ENCODE results near the gene ATF7. TPM values are rescaled to one million over a fixed set of nuclear protein-coding genes. Genes with fewer than 3 reads are reported as not detected.
"Not testable (repeated sequence)": the region's sequence is repeated elsewhere in the genome, so short reads cannot be mapped to it uniquely, and the experiment has no call there.

The ATF7 gene
- total RNA-seq, 2 donors from 2014 or later = 25.0 to 30.1 TPM

DNA sequence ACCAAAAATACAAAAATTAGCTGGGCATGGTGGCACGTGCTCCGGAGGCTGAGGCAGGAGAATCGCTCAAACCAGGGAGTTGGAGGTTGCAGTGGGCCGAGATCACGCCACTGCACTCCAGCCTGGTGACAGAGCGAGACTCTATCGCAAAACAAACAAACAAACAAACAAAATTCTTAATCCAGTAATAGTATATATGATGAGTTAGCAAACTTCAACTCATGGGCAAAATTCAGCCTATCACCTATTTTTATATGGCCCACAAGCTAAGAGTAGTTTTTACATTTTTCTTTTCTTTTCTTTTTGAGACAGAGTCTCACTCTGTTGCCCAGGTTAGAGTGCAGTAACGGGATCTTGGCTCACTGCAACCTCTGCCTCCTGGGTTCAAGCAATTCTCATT is 14.9 kb downstream of the ATF7 start:
- Mint-ChIP-seq H3K36me3 (no peaks in the 10 kb centered on the region), H3K27ac (no peak overlapping the region), H3K9me3 (no peaks in the 10 kb centered on the region)
- DNase-seq (ENCODE audit: low spot score in 2 of 2) (no peak), ATAC-seq (no peak)

DNA sequence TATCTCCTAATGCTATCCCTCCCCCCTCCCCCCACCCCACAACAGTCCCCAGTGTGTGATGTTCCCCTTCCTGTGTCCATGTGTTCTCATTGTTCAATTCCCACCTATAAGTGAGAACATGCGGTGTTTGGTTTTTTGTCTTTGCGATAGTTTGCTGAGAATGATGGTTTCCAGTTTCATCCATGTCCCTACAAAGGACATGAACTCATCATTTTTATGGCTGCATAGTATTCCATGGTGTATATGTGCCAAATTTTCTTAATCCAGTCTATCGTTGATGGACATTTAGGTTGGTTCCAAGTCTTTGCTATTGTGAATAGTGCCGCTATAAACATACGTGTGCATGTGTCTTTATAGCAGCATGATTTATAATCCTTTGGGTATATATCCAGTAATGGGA is 19.5 kb downstream of the ATF7 start:
- ATAC-seq = not testable (repeated sequence)

DNA sequence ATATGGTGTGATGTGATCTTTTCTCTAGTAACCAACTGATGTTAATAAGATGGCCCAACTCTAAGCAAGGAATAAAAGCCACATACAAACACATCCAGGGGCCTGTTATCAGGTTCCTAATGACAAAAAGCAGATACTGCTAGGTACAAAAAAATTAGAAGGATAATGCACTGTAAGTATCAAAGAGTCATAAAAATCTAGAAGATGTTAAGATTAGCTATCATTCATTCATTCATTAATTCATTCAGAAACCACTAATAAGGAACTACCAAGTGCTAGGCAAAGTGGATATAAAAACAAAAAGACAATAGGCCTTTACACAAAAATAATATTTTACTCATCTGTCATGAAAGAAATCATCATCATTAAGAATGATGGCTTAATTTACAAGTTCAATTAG is 21.6 kb downstream of the ATF7 start:
- Mint-ChIP-seq H3K27ac (no peak overlapping the region), H3K36me3 (peaks cover 0 to 3% of the 10 kb centered on the region in 2 donors), H3K9me3 (no peaks in the 10 kb centered on the region)
- no peak for DNase-seq (ENCODE audit: low spot score in 2 of 2)
- ATAC-seq = no peak

More for the DNA sequence above, 19.5 kb downstream of the ATF7 start:
- not testable (repeated sequence) for H3K9me3 Mint-ChIP-seq; DNase-seq (ENCODE audit: low spot score in 2 of 2); H3K27ac Mint-ChIP-seq; H3K36me3 Mint-ChIP-seq

DNA sequence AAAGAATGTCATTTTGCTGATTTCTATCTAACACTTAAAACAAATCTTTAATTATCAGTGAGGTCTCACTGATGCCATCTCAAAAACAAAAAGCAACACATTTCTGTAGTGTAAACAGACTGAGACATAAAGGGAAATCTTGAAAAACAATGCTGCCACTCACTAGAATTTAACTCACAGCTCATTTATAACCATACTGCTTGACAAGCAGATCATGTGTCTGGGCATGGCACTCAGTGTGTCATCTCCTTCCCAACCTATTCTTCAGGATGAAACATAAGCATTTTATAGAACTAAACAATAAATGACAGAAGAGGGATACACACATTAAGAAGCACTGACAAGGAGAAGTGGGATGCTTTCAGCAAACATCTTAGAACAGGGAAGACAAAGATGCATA is 22.4 kb downstream of the ATF7 start:
- no peak for ATAC-seq
- H3K27ac Mint-ChIP-seq = no peak overlapping the region
- DNase-seq (ENCODE audit: low spot score in 2 of 2) = no peak
- no peaks in the 10 kb centered on the region for H3K9me3 Mint-ChIP-seq
- H3K36me3 Mint-ChIP-seq = peaks cover 0 to 6% of the 10 kb centered on the region in 2 donors

DNA sequence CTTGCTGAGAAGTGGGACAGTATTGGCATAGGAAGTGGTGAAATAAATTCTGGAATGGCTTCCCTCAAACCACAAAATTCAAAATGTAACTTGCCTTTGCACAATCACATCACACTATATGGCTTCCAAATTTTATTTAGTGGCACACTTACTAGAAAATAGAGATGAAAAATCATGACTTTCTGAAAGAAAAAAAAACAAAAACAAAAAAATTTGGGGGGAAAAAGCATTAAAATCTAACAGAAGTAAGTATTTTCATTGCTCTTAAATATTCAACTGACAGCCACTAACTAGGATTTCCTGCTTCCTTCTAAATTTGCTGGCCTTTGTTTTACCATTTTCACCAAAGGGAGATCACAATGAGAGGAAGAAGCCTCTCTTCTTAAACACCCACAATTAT is 23.0 kb downstream of the ATF7 start:
- DNase-seq (ENCODE audit: low spot score in 2 of 2) = no peak
- Mint-ChIP-seq H3K27ac (no peak overlapping the region), H3K9me3 (no peaks in the 10 kb centered on the region), H3K36me3 (peaks cover 0 to 6% of the 10 kb centered on the region in 2 donors)
- no peak for ATAC-seq

DNA sequence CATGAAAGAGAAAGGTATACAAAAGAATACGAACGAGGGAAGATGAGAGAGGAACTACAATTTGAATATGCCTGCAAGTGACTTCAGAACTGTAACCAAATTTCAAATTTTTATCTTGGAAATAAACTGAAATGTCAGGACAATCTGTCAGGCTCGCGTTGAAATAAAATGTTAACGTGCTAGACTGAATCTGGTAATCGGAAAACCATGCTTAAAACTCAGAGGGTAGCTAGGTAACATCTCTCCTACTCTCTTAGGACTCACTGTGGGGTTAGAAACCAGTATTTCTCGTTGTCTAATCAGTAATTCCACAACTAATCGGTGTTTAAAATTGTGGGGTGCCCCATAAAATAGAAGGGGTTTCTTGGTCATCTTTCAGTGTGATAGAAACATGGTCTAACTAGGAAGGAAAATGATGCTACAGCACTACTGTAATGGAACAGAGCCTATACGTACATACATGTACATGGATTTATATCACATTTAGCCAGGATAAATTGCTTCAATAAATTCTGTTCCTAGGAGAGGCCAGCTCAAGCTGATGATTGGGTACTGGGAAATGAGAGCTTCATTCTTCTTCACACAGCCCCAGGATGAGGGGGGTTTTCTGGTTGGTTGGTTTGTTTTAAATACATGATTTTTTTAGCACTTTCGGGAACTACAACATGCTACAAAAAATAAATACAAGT is 23.9 kb downstream of the ATF7 start:
- Mint-ChIP-seq H3K27ac (no peak overlapping the region), H3K36me3 (peaks cover 0 to 6% of the 10 kb centered on the region in 2 donors)
- ATAC-seq = no peak

DNA sequence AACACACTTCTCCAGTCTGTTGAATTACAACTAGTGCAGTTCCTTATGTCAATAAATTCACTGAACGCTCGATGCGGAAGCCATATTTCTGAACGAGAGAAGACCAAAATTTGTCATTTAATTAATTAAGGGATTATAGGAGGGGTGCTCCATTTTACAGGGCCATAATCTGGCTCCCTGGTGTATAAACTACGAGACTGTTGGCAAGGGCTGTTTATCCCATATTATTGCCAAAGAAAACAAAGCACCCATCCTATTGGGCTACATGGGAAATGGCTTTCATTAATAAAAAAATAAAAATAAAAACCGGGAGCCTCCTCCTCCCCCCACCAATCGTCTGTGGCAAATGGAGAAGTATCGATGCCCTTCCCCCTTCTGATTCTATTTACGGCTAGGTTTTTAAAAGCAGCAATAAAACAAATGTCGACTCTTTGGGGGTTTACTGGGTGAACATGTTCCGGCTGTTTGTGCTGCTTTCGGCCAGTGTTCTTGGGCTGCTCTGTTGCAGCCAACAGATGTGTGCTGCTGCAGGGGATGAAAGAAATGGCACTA is 24.8 kb downstream of the ATF7 start:
- ATAC-seq = no peak
- Mint-ChIP-seq H3K36me3 (peaks cover 0 to 6% of the 10 kb centered on the region in 2 donors), H3K9me3 (no peaks in the 10 kb centered on the region)

More for the DNA sequence above, 23.9 kb downstream of the ATF7 start:
- H3K9me3 Mint-ChIP-seq = no peaks in the 10 kb centered on the region
- DNase-seq (ENCODE audit: low spot score in 2 of 2) = no peak

DNA sequence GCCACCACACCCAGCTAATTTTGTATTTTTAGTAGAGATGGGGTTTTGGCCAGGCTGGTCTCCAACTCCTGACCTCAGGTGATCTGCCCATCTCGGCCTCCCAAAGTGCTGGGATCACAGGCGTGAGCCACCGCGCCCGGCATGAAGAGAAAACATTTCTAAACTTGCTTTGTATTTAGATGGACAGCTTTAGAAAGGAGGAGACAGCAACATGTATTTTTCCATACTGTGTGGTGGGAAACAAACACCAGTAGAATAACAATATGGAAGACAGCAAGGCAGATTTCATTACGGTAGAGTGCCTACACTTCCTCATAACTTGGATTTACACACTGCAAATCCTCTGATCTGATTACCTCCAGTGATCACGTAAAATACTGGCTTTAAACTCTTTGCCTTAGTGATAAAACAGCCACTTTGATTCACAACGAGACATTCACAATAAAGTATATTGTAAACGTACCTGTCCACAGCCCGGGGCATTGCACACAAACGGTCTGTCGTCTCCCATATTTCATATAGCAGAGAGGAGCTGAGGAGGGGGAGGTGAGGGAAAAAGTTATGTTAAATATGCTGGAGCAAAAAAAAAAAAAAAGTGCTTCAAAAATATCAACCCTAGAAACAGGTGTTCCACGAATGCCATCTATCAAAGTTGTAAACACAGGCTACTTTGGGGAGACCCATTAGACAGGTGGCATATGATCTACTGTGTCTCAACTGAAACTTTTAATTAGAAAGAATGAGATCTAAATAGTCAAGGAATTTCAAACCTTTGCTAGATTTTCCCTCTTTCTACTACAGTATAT is 25.5 kb downstream of the ATF7 start:
- peaks cover 0 to 6% of the 10 kb centered on the region in 2 donors for H3K36me3 Mint-ChIP-seq
- H3K9me3 Mint-ChIP-seq = no peaks in the 10 kb centered on the region
- DNase-seq (ENCODE audit: low spot score in 2 of 2) (no peak), ATAC-seq (no peak)
- no peak overlapping the region for H3K27ac Mint-ChIP-seq

More for the DNA sequence above, 24.8 kb downstream of the ATF7 start:
- DNase-seq (ENCODE audit: low spot score in 2 of 2) = no peak
- H3K27ac Mint-ChIP-seq = no peak overlapping the region

DNA sequence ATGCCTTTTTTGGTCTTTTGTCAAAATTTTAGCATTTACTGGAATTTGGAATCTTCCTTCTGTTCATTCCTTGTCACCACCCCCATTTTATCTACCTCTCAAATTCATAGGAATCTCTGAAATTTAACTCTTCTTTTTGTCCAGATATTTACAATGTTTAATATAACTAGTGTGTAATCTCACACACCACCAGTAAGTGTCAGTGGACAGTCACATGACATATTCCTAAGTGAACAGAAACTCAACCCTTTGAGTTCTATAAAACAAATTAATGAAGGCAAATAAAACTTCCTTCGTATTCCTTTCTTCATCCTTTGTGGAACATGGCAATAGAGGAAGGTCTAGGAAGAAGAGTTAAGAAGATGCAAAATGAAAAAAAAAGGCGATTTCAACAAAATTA is 26.6 kb downstream of the ATF7 start:
- Mint-ChIP-seq H3K9me3 (no peaks in the 10 kb centered on the region), H3K36me3 (peaks cover 0 to 6% of the 10 kb centered on the region in 2 donors), H3K27ac (no peak overlapping the region)
- ATAC-seq = no peak
- DNase-seq (ENCODE audit: low spot score in 2 of 2) = no peak

DNA sequence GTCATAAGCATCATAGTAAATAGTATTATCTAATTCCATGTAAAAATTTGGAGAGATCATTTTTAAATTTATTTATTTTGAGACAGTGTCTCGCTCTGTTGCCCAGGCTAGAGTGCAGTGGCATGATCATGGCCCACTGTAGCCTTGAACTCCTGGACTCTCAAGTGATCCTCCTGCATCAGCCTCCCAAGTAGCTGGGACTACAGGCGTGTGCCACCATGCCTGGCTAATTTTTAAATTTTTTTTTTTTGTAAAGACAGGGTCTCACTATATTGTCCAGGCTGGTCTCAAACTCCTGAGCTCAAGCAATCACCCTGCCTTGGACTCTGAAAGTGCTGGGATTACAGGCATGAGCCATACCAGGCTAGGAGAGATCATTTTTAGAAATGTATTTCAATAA is 27.2 kb downstream of the ATF7 start:
- DNase-seq (ENCODE audit: low spot score in 2 of 2); H3K9me3 Mint-ChIP-seq; H3K36me3 Mint-ChIP-seq; ATAC-seq; H3K27ac Mint-ChIP-seq: not testable (repeated sequence)

DNA sequence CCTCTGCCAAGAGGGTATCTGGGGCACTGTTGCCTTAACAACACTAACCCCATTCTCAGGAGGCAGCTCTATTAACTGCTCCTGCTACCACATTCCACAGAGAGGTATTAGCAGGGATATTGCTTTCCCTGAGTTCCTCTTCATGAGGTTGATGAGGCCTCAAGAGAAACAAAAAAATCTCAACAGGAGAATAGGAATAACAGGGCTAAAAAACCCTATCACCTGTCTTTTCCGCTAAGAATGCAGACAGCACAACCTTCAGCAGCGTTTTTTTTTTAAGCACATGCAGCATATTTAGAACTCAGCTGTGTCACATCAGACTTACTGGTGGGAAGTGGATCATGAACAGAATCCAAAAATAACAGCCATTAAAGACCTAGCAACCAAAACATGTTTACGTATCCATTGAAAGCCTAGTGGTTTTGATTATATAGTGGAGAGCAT is 29.2 kb downstream of the ATF7 start:
- no peaks in the 10 kb centered on the region for H3K9me3 Mint-ChIP-seq
- H3K27ac Mint-ChIP-seq = no peak overlapping the region
- ATAC-seq (no peak), DNase-seq (ENCODE audit: low spot score in 2 of 2) (no peak)
- H3K36me3 Mint-ChIP-seq = peaks cover 0 to 6% of the 10 kb centered on the region in 2 donors

DNA sequence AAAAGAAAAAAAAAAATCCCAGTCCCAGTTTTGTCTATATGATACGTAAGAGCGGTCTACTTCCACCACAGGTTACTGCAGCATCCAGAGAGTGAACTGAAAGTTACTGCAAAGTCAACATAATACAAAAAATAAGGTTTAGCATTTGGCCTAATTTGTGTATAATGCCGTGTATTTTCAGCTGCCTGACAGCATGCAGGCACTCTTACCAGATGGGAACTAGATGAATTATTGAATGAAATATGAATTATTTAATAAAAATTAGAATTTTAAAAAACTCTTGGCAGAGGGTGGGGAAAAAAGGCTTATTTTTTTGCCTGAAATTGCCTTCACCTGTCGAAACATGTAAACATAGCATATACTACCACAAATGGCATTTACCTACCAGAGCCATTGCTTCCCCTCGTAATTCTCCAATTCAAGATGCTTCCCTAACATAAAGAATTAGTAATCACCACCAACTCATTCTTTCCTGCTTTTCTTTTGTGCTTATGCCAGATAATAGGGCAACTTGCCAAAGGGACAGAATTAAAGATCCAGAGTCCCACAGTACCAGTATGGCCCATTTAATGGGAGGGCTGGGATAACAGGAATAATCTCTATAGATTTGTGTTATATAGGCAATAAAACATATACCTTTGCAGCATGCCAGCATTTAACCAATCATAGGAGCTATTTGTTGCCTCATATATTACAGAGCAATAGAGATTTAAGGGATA is 31.1 kb downstream of the ATF7 start:
- ATAC-seq = no peak
- Mint-ChIP-seq H3K36me3 (peaks cover 0 to 6% of the 10 kb centered on the region in 2 donors), H3K9me3 (no peaks in the 10 kb centered on the region), H3K27ac (no peak overlapping the region)
- no peak for DNase-seq (ENCODE audit: low spot score in 2 of 2)

DNA sequence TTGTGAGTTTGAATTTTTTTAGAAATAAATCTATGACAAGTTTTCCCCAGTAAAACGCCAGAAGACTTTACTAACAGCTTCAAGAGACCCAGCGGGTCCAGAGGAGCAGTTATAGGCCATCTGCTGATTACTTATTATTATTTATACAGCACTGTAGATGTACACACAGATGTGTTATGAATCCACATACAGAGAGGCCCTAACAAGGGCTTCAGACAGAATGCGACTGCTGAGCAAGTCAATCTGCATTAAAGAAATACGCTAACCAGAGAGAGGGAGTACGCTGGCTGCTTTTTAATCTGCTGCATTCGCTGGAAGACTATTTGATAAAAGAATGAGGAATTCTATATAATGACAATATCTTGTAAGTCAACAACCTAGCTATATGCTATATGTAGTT is 32.5 kb downstream of the ATF7 start:
- no peaks in the 10 kb centered on the region for H3K9me3 Mint-ChIP-seq
- ATAC-seq (no peak), DNase-seq (ENCODE audit: low spot score in 2 of 2) (no peak)
- H3K36me3 Mint-ChIP-seq = no peaks in the 10 kb centered on the region
- no peak overlapping the region for H3K27ac Mint-ChIP-seq

DNA sequence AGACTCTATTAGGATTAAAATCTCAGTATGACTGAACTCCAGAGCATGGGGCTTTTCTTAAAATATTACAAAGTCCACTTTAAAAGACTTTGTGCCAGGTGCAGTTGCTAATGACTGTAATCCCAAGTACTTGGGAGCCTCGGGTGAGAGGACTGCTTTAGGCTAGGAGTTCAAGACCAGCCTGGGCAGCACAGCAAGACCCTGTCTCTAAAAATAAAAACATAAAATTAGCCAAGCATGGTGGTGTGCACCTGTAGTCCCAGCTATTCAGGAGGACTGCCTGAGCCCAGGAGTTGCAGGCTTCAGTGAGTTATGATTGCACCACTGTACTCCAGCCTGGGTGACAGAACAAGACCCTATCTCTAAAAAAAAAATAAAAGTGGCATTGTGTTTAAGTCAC is 33.2 kb downstream of the ATF7 start:
- no peak for DNase-seq (ENCODE audit: low spot score in 2 of 2)
- H3K27ac Mint-ChIP-seq = no peak overlapping the region

DNA sequence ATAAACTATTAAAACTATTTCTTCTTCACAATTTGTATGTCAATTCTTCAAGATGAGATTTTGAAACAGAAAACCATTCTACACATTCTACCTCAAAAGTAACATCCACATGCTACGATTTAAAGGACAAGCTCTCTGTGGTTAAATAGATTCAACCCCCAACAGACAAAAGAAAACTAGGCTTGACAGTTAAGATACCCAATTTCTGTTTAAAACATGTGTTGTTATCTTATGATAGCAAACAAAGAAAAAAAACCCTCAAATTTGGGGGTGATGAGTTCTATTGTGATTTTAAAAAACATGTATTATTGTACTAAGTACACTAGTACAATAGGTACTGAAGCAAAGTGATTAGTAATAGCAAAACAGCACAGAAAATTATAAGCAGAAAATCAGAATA is 33.8 kb downstream of the ATF7 start:
- no peak overlapping the region for H3K27ac Mint-ChIP-seq

More for the DNA sequence above, 33.2 kb downstream of the ATF7 start:
- no peaks in the 10 kb centered on the region for H3K36me3 Mint-ChIP-seq
- no peaks in the 10 kb centered on the region for H3K9me3 Mint-ChIP-seq
- no peak for ATAC-seq

DNA sequence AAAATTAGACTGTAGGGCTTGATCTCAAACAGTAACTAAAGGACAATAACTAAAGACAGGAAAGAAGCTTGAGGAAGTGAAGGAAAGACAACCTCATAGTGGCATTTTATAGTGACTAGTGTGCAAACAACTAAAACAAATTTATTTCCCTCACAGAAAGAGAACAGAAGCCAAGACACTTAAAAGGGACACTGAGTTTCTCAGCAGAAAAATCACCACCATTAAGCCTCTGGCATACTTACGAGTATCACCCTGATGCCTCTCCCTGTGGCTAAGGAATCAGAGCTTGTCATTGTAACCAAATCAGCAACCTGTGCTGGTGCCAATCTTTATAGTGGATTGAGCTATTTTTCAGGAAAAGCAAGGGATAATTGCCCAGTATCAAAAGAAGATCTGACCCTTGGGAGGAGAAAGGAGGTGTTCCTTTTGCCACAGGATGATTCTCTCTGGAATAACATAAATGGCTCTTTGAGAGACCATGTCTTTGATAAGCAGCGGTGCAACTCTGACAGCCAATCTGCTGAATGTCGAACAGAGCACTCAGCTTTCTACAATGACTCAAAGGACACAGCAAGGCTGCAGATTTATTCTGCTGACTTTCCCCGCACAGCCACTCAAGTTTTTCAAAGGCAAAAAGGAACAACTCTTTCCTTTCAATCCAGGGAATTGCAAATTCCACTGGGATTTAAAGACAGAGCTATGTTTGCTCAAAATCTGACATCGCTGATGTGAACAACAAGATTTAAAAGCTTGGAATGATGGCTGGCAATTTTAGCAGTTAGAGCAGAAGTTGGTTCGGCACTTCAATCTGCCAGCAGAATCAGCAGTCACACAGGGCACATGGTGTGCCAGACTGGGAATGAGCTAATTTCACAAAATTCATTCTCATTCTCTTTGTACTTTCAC is 34.6 kb downstream of the ATF7 start:
- Mint-ChIP-seq H3K36me3 (no peaks in the 10 kb centered on the region), H3K9me3 (no peaks in the 10 kb centered on the region), H3K27ac (no peak overlapping the region)
- DNase-seq (ENCODE audit: low spot score in 2 of 2) = no peak
- ATAC-seq = no peak

More for the DNA sequence above, 33.8 kb downstream of the ATF7 start:
- ATAC-seq = no peak
- DNase-seq (ENCODE audit: low spot score in 2 of 2) = no peak
- Mint-ChIP-seq H3K9me3 (no peaks in the 10 kb centered on the region), H3K36me3 (no peaks in the 10 kb centered on the region)

Measured in activated naive CD4-positive, alpha-beta T cell treated with anti-CD3 and anti-CD28 coated beads, Interleukin-2, amount 50 U/mL, for 72 hours (primary cell).